Glomerular visceral epithelial cell (primary cell): ENCODE results near the gene ACOXL.
A peak's percentile ranks its signal among the peaks of the same experiment; 100 is the strongest.
"Not testable (repeated sequence)": the region's sequence is repeated elsewhere in the genome, so short reads cannot be mapped to it uniquely, and the experiment has no call there.

ENCODE experiments used
- DNase-seq: peaks from one replicate; pipeline ENCODE4 v3.0.0-alpha.2; 2016; ENCODE audit errors: extremely low spot score

The ACOXL gene

DNA sequence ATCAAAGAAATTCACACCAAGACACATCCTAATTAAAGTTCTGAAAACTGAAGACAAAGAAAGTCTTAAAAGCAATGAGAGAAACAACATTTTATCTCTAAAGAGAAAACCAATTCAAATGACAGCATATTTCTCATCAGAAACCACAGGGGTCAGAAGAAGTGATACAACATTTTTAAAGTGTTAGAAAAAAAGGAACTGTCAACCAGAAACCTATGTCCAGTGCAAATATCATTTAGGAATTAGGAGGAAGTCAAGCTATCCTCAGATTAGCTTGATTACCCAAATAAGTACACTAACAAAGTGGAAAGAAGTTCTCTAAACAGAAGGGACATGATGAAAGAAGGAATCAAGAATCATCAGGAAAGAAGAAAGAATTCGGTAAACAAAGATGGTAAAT lies 328.8 kb downstream of the ACOXL start:
- no peak for DNase-seq

DNA sequence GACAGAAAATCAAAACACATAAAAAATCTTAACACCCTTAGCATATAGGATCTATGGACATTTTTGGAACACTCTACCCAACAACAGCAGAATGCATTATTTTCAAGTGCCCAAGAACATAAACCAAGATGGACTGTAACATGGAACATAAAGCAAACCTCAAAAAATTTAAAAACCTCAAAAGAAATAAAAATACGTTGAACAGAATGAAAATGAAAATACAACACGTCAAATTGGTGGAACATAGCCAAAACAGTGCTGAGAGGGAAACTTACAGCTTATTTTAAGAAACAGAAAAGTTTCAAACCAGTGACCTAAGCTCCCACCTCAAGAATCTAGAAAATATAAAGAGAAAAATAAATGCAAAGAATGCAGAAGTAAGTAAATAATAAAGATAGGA lies 330.0 kb downstream of the ACOXL start:
- DNase-seq, result no peak

GRCh38 chr2:111066062-111066593 lies 333.8 kb downstream of the ACOXL start:
- no peak for DNase-seq

GRCh38 chr2:111068435-111069058 lies 336.2 kb downstream of the ACOXL start:
- DNase-seq, result no peak

GRCh38 chr2:111069722-111070121 lies 337.3 kb downstream of the ACOXL start:
- DNase-seq, result no peak

DNA sequence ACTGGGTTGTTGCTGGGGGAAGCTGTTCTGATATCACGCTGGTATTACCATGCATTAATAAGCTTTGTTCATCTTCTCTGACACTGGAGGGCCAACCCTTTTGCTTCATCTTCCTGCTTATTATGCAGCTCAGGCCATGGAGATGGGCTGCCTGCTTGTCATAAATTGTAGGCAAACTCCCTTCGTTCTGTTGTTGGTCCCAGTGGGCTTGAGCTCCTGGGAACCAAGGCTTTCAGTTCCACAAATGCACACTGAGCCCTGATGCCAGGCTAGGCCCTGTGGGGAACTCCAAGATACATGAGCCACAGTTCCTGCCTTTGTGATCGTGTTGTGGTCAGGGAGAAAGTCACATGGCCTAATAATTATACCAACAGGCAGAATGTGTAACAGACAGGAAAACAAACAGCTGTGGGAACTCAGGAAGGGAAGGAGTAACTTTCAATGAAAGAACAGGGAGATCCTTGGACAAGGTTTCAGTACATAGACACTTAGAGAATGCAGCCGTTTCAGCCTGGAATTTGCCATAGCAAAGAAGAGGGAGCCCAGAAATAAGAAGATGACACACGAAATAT lies 339.3 kb downstream of the ACOXL start:
- peak; percentile 85 for DNase-seq

- peak; percentile 74 for DNase-seq
These were observed 340.0 kb downstream of the ACOXL start for GRCh38 chr2:111072220-111072871.

GRCh38 chr2:111082659-111083058 lies 350.3 kb downstream of the ACOXL start:
- DNase-seq, result not testable (repeated sequence)

GRCh38 chr2:111091811-111092211 lies 359.4 kb downstream of the ACOXL start:
- DNase-seq, result no peak

DNA sequence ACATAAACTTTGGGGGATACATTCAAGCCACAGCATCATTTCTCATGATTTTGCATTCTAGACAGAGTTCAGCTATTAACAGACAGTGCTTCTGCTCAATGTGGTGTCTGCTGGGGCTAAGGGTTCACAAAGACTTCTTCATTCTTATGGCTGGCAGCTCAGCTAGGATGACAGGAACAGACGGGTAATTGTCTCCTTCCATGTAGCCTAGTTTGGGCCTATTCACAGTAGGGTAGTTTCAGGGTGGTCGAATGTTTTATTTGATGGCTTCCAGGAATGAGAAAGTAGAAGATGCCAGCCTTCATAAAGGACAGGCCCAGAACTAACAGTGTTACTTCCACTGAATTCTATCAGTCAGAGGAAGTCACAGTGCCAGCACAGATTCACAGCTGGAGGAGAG lies 362.3 kb downstream of the ACOXL start:
- DNase-seq, result no peak

DNA sequence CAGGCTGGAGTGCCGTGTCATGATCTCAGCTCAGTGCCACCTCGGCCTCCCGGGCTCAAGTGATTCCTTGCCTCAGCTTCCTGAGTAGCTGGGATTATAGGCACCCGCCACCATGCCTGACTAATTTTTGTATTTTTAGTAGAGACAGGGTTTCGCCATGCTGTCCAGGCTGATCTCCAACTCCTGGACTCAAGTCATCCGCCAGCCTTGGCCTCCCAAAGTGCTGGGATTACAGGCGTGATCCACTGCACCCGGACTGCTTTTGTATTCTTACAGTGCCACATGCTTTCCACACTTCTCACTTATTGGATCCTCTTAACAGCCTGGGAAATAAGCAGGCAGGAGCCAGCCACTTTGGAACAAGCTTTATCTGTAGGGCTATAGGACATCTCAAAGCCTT lies 363.1 kb downstream of the ACOXL start:
- no peak for DNase-seq

GRCh38 chr2:111099402-111099801 lies 367.0 kb downstream of the ACOXL start:
- no peak for DNase-seq

DNA sequence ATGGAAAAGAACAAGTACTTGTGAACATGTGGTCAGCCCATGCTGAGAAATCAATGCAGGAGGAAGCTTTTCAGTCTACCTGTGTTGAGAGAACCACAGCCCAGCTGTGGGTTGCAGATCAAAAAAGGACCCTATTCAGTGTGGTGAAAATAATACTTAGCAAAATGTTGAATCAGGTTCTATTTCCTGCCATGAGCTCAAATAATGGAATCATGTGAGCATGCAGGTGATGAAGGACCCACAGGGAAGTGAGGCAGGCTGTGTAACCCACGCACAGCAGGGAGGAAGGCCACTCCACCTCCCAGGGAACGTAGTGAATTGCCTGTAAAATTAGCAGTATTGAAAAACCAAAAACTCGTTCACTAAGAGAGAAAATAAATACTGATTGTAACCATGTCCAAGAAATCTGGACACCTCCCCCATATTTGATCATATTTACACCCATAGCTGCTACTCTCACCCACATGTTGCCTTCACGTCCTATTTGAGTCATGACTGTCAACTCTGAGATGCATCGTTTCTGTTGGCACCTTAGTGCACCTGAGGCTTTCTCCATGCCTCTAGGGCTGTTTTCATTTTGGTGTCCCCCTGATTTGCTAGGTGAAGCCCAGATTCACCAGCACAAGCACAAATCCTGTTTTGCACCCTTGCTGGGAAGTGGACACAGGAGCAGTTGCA lies 367.9 kb downstream of the ACOXL start:
- no peak for DNase-seq

DNA sequence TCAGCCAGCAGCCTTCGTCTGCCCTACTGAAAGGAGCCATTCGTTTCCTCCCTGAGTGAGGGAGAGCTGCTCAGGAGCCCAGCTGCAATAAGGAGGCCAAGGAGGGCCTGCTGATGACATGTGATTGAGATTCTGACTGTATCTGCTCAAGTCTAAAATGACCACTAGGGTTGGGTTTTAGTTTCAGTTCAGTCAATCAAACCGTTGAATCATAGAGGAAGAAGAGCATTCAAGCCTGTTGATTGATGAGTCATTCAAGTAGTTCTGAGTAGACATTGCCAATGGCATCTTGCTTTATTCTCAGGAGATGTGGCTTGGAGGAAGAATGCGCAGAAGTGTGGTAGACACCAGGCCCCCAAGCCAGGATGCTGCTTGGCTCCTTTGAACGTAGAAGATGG lies 368.4 kb downstream of the ACOXL start:
- DNase-seq, result peak; percentile 52

DNA sequence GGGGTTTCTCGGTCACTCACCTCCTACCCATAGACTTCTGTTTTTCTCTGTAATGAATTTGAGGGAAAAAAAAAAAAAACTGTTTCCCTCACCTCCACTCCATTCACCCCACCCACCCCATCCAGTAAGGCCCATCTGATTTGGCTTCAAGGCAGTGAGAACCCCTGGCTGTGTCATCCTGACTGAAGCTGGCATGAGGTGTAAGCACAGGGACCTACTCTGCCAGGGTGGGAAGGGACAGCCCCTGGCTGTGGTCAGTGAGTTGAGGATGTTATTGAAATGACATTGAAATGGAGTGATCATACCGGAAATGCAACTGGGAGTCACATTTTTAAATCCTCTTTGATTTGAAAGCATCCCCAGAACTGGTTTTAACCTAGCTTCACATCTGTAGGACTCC lies 369.2 kb downstream of the ACOXL start:
- DNase-seq, result no peak

DNA sequence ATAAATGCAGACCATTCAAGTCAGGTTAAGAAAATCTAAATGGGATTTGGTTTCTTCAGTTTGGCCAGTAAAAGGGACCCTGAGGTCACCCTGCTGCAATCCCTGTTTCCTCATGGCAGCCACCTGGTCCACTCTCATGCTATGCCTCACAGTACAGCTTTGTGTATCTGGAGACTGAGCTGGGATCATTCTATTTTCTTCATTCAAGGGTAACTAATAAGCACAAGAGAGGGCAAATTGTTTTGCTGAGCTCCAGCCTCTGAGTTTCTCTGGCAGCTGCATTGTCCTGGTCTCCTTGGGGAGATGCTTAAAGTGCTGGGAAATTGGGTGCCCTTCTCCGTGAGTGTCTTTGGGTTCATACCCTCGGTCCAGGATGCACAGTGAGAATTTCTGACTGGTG lies 369.8 kb downstream of the ACOXL start:
- no peak for DNase-seq

DNA sequence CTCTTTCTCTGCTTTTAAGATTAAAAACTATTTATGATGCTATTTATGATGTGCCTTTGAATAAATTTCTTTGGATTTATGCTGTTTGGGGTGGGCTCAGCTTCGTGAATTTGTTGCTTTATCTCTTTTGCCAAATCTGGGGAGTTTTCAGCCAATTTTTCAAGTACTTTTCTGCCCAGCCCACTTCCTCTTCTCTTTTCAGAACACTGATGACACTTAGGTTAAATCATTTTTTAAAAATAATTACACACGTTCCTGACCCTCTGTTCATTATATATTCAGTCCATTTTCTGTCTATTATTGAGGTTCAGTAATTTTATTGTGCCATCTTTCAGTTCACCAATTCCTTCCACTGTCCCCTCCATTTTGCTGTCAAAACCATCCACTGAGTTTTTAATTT lies 373.6 kb downstream of the ACOXL start:
- no peak for DNase-seq

GRCh38 chr2:111106706-111107105 lies 374.3 kb downstream of the ACOXL start:
- no peak for DNase-seq

GRCh38 chr2:111108745-111109271 lies 376.4 kb downstream of the ACOXL start:
- DNase-seq, result no peak

DNA sequence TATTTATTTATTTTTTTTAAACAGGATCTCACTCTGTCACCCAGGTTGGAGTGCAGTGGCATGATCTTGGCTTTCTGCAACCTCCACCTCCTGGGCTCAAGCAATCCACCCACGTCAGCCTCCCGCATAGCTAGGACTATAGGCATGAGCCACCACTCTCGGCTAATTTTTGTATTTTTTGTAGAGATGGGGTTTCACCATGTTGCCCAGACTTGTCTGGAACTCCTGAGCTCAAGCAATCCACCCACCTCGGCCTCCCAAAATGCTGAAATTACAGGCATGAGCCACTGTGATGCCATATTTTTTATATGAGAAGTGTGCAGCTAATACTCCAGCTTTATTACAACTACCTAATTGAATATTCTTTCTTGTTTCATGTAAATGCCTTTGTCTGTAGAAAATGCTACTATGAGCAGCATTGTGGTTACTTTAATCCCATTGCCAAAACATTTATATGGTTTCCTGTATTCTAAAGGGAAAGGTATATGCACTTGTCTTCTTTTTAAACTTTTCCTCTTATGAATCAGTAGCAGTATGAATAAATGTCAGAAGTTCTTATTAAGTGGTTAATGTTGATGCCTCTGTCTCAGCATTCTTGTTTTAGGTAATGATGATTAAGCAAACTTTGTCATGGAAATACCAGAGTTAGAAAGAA lies 378.9 kb downstream of the ACOXL start:
- no peak for DNase-seq

DNA sequence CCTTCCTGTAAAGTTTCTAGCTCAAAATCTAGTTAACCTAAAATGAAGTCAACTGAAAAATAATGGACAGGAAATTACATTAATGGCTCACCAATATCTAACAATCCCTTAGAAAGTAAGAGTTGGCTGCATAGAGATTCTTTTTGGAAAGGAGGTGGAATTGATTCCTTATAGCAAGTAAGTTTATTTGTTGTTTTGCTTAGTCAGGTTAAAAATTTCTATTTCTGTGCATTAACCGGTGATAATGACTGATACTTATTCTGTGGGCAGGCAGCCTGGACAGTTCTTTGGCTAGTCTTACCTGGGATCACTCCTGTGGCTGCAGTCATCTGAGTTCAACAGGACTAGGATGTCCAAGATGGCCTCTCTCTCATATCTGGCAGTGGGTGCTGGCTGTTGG lies 381.5 kb downstream of the ACOXL start:
- DNase-seq, result no peak
